Measurements from ENCODE around the gene SUPT3H.

The SUPT3H gene

DNA sequence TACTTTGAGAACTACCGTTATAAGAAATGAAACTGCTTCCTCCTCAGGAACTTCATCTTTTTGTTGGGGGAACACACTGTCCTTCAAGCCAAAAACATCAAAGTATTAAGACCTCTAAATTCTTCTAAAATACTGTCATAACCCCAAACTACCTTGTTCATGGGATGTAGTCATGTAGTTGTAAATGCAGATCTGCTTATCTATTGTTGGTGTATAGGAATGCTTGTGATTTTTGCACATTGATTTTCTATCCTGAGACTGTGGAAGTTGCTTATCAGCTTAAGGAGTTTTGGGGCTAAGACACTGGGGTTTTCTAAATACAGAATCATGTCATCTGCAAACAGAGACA, 332.5 kb downstream of the SUPT3H start:
- TF ChIP-seq GATA3 (IDR thresholded peaks at IDR 0.05; ENCODE audit: low read depth, low read length) (no peak), GATA2 (IDR thresholded peaks at IDR 0.05; ENCODE audit: low read depth, low read length) (no peak)

DNA sequence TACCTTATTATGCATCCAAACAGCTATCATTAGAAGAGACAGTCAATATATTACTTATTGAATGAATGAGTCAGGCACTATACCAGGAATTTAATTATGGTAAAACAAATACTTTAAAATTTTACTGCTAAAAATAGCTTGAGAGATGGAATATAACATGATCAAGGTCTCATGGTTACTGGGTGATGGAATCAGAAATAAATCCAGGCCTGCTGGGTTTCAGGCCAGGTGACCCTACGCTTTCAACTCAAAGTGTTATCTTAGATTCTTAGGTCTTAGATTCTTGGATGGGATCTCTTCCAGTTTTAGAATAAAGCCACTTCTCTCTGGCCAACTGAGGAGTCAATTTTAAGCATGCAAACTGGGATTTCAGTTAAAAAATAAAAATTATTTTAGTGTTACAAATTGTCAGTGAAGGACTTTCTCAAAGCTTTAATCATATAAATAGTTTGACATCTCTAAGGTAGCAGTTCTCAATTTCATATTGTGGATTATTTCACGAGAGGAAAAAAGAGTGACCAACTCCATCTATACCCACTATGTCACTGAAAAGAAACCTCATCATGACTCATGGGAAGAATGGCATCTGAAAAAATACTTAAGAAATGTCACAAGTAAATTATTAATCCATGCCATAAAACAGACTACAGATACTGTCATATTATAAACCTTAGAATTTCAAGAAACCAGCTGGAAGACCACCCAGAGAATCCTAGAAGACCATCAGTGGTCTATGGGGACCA, 333.1 kb downstream of the SUPT3H start:
- TF ChIP-seq GATA3 (IDR thresholded peaks at IDR 0.05; ENCODE audit: low read depth, low read length) (no peak), GATA2 (IDR thresholded peaks at IDR 0.05; ENCODE audit: low read depth, low read length) (no peak)

DNA sequence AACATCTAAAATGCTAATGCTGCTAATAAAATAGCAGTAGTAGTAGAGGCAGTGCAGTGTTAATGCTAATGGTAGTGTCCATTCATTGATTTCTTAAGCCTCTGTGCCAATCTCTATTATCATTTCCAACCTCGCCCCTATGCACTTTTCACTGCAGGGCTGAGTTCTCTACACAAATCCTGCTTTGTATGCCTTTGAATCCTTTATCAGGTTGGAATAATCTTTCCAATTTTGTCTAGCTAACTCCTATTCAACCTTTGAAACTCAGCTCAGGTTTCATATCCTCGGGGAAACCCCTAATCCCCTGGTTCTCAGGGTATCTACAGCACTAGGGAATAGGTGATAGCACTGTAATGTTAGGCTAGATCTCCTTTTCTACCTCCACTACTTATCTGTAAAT, 333.6 kb downstream of the SUPT3H start:
- TF ChIP-seq GATA3 (IDR thresholded peaks at IDR 0.05; ENCODE audit: low read depth, low read length) (no peak), GATA2 (IDR thresholded peaks at IDR 0.05; ENCODE audit: low read depth, low read length) (no peak)

DNA sequence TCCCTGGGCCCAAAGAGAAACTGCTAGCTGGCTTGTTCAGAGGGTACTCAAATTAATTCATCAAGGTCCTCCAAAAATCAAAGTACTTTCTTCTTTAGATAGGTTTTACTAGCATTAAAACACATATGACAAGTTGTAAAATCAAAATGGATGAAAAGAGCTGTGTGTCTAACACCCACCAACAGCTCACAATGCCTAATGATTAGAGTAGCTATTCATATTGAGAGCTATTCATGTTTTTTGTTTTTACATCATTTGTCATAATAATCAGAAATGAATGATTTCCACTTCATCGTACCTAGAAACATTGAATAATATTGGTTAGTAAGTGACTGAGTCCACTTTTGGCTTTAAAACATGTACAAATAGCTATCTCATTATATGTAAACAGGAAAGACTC, 339.5 kb downstream of the SUPT3H start:
- TF ChIP-seq GATA2 (IDR thresholded peaks at IDR 0.05; ENCODE audit: low read depth, low read length), result no peak
- no peak for TF ChIP-seq GATA3 (IDR thresholded peaks at IDR 0.05; ENCODE audit: low read depth, low read length)

DNA sequence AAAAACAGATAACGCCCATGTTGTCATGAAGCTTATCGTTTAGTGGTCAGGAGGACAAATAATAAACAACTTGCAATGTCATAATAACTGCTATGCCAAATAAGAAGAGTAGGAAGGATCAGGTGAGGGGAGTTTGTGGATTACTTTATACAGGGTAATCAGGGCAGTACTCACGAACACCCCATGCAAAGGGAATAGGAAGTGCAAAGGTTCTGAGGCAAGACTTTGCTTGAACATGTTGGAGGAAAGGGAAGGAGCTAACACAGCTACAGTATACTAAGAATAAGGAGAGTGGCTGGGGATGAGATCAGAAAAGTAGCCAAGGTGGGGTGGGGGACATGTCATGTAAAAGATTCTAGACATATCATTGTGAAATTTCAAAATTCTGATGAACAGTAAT, 341.6 kb downstream of the SUPT3H start:
- TF ChIP-seq GATA2 (IDR thresholded peaks at IDR 0.05; ENCODE audit: low read depth, low read length) (no peak), GATA3 (IDR thresholded peaks at IDR 0.05; ENCODE audit: low read depth, low read length) (no peak)

DNA sequence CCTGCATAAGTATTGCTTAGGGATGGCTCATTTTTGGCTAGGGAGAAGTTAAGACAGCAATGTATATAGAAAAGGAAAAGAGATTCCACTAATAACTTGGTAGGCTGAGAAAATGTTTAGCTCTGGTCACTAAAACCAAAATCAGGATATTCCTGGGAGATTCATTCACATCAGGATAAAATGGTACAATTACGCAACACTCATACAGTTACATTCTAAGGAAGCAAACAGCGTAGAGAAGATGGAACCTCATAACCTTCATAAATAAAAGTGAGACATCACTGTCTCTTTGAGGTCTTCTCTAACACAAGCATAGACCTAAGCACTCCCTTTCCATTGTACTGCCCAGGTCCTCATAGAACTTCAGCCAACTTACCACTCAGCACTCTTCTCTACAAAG, 345.3 kb downstream of the SUPT3H start:
- TF ChIP-seq GATA3 (IDR thresholded peaks at IDR 0.05; ENCODE audit: low read depth, low read length) (no peak), GATA2 (IDR thresholded peaks at IDR 0.05; ENCODE audit: low read depth, low read length) (no peak)

DNA sequence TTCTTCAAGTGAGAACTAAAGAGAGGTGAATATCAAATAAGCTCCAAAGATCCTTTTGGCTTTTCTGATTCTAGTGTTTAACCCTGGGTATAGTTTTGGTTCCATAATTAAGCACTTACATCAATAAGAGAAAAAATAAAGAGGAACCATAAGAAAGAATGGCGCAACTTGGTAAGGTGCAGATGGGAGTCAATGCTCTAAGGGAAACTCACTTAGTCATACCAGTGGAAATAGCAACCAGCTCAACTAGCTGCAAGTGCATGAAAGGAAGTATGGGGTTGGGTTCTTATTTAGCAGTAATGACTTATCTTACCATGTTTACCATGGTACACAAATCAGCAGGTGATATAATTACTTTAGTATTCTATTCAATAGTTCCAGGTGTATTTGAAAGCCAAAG, 346.1 kb downstream of the SUPT3H start:
- TF ChIP-seq GATA3 (IDR thresholded peaks at IDR 0.05; ENCODE audit: low read depth, low read length) (no peak), GATA2 (IDR thresholded peaks at IDR 0.05; ENCODE audit: low read depth, low read length) (no peak)

DNA sequence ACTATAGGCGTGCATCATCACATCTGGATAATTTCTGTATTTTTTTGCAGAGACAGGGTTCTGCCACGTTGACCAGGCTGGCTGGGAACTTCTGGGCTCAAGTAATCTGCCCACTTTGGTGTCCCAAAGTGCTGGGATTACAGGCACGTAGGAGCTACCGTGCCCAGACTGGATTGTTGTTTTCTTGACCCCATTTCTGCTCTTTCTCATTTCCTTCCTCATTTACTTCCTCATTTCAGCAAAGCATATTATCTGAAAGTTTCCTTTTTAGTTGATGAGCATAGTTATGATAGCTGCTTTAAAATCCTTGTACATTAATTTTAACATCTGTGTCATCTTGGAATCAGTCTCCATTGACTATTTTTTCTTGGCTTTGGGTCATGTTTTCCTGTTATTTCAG, 350.6 kb downstream of the SUPT3H start:
- TF ChIP-seq GATA3 (IDR thresholded peaks at IDR 0.05; ENCODE audit: low read depth, low read length) (no peak), GATA2 (IDR thresholded peaks at IDR 0.05; ENCODE audit: low read depth, low read length) (no peak)

DNA sequence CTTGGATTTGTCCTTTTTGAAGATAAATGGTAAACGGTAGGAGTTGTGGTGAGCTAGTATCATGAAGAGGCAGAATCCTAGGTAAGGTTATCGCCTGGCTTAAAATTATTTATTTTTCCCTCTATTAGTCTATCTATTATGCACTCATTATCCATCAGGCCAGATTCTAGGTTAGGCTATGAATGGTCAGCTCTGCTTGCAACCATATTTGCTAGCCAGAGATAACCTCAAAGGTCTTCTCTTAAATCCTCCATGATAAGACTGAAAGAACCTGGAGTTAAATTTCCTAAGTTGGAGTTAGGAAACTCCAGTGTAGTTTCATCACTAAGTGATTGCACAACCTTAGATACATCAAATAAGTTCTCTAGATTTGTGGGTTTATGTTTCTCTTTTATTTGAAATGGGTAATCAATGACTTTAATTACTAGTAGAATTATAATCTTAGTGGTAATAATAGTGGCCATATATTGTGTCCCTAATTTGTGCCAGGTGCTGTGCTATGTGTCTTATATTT, 351.7 kb downstream of the SUPT3H start:
- TF ChIP-seq GATA2 (IDR thresholded peaks at IDR 0.05; ENCODE audit: low read depth, low read length) (no peak), GATA3 (IDR thresholded peaks at IDR 0.05; ENCODE audit: low read depth, low read length) (no peak)

DNA sequence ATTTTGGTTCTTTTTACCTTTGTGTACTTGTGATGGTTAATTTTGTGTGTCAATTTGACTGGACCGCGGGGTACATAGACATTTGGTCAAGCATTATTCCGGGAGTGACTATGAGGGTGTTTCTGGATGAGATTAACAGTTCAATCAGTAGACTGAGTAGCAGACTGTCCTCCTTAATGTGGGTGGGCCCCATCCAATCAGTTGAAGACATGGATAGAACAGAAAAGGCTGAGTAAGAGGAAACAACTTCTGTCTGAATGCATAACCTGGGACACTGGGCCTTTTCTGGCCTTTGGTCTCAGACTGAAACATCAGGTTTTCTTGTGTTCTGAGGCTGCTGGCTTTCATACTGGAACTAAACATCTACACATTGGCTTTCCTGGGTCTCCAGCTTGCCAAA, 353.1 kb downstream of the SUPT3H start:
- no peak for TF ChIP-seq GATA3 (IDR thresholded peaks at IDR 0.05; ENCODE audit: low read depth, low read length)

DNA sequence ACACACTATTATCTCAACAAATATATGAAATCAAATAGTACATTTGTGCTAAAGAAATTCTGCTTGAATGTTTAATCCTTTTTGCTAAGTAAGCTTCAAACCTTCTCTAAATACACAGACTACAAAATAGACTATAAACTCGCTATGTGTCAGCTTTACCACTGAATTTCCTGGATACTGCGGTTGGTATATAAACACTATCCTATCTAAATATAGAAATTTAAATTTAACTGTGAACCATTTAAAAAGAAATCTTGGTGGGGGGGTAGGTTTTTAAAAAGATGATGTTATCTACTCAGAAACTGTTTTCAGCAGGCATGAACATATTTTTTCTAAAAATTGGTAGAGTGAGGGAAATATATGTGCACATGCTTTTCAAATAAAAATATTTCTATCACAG, 356.1 kb downstream of the SUPT3H start:
- TF ChIP-seq GATA3 (IDR thresholded peaks at IDR 0.05; ENCODE audit: low read depth, low read length), result no peak
- TF ChIP-seq GATA2 (IDR thresholded peaks at IDR 0.05; ENCODE audit: low read depth, low read length), result no peak

DNA sequence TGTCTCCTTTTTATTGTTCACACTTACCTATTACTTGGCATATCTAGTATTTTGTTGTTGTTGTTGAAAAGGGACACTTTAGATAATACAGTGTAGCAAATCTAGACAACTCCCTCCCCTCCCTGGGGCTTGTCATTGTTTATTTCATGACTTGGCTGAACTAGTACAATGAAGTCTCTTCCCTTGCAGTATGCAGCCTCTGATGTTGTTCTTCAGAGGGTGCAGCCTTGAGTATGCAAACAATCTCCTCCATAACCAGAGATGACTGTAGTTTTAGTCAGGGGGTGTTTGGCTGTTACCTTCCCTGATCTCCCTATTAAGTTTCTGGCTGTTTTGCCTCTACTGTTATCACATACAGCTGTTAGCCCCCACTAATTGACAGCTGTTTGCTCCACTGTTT, 365.0 kb downstream of the SUPT3H start:
- TF ChIP-seq GATA3 (IDR thresholded peaks at IDR 0.05; ENCODE audit: low read depth, low read length), result no peak
- no peak for TF ChIP-seq GATA2 (IDR thresholded peaks at IDR 0.05; ENCODE audit: low read depth, low read length)

DNA sequence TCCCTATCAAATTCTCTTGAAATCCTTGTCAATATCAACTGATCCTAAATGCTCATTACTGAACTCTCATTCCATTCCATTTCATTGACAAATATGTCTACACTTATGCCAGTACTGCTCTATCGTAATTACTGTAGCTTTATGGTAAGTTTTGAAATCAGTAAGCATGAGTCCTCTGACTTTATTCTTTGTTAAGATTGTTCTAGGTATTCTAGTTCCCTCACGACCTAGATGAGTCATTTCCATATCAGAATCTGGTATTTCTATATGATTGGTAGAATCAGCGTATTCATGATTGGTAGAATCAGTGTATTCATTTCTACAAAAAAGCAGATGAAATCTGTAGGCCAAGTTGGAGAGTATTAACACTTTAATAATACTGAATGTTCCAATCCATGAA, 368.2 kb downstream of the SUPT3H start:
- no peak for TF ChIP-seq GATA2 (IDR thresholded peaks at IDR 0.05; ENCODE audit: low read depth, low read length)
- no peak for TF ChIP-seq GATA3 (IDR thresholded peaks at IDR 0.05; ENCODE audit: low read depth, low read length)

DNA sequence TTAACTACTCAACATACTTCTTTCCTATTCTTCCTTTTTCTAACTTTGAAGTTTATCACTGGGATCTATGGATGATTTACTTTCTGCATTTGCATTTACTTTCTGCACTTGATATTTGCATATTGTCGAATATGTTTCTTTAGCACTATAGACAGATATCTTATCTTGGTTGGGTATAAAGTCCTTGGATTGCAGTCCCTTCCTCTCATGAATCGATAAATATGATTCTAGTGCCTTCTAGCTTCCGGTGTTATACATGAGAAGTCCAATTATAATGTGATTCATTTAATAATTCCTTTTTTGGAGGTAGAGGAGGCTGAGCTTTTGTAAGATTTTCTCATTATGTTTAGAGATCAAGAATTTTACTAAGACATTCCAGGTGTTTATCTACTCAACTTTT, 370.8 kb downstream of the SUPT3H start:
- TF ChIP-seq GATA2 (IDR thresholded peaks at IDR 0.05; ENCODE audit: low read depth, low read length), result no peak
- no peak for TF ChIP-seq GATA3 (IDR thresholded peaks at IDR 0.05; ENCODE audit: low read depth, low read length)

DNA sequence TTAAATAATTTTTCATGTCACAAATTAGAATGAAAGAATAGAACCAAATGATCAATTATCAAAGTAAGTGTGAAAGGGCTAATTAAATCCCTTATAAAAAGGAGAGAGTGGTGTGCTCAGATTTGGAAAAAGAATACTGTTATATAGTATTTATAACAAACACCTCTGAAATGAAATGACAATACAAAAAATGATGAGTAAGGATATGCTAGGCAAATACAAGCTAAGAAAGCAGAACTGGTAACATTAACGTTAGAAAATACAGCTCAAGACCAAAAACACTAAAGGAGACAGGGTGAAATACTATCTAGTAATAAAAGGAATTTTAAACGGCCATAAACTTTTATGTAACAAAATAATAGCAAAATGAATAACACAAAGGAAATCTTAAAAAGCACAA, 373.8 kb downstream of the SUPT3H start:
- TF ChIP-seq GATA3 (IDR thresholded peaks at IDR 0.05; ENCODE audit: low read depth, low read length), result no peak
- TF ChIP-seq GATA2 (IDR thresholded peaks at IDR 0.05; ENCODE audit: low read depth, low read length), result no peak

DNA sequence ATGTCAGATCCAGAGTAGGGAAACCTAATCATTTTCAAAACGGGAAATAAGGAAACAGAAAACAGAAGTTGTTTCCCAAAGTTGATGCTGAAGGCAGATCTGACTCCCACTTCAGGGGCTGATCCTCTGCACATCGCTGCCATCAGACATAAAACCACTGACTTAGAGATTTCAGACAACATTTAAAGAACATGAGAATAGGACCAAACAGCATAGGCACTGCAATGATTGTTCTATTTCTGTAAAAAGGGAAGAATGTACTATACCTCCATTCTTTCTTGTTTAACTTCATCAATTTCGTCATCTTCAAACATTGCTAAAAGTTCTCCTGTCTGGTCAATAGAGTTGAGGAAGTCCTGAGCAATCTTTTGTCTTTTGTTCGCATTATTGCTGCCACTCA, 374.3 kb downstream of the SUPT3H start:
- TF ChIP-seq GATA2 (IDR thresholded peaks at IDR 0.05; ENCODE audit: low read depth, low read length), result no peak
- TF ChIP-seq GATA3 (IDR thresholded peaks at IDR 0.05; ENCODE audit: low read depth, low read length), result no peak
